Measurements from ENCODE around the gene LITAFD.
"Not testable (repeated sequence)": the region's sequence is repeated elsewhere in the genome, so short reads cannot be mapped to it uniquely, and the experiment has no call there.

LITAFD gene

DNA sequence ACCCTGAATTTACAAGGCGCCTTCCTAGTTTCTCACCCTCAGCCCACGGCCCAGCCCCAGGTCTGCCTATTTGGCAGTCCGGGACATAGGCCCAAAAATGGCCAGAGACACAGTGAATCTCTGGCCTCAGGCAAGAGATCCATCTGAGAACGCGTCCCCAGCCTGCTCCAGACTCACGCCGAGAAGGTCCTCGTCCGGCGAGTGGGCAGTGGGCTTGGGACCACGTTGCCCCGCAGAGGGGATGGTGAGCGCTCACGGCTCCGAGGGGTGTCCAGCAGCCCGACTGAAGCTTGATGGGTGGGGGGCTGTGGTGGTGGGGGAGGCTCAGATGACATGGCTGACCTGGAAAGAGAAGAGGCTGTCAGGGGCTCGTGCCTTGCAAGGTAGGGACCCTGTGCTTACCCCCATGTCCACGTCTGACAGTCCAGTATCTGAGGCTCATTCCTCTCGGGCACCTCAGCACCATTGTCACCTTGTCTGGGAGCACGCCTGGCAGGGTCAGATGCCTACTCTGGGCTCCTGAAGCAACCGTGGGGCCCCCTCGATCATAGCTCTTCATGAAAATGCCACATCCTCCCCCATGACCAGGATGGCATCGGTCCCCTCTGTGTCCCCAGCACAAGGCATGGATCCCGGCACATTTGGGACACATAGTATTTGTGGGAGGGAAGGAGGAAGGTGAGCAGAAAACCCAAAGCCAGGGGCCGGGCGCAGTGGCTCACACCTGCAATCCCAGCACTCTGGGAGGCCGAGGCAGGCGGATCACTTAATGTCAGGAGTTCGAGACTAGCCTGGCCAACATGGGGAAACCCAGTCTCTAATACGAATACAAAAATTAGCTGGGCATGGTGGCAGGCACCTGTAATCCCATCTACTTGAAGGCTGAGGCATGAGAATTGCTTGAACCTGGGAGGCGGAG, 22.9 kb upstream of the LITAFD start:
- DNase-seq, result no peak

DNA sequence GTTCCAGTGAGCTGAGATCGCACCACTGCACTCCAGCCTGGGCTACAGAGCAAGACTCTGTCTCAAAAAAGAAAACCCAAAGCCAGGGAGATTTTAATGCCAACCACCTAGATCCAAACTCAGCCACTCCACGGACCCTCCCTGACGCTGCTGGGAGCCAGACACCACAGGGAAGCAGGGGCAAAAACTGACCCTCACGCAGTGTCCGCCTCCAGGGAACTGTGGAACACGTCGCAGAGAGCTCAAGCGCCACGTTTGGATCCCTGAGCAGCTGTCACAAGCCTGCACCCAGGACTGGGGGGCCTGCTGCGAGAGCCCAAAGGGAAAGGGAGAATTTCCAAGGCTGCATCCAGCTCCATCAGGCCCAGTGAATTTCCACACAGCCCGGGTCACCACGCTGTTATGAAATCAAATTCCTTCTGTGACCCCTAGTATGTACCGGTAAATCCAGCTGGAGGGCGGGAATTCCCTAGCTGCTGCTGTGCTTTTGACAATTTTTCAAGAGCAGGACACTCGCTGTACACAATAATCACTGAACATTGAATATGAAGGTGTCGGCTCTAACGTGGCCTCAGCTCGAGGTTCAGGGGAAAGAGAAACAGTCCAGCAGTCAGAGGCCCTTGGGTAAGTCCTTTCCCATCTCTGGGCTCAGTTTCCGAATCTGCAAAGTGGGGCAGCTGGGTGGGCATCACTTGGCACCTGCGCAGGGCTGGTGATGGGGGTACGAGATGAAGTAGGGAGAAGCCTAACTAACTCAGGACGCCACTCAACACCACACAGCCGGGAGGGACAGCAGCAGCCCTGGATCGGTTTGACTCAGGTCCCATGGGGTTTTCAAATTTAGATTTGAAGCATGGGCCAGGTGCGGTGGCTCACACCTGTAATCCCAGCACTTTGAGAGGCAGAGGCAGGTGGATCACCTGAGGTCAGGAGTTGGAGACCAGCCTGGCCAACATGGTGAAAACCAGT, 22.0 kb upstream of the LITAFD start:
- no peak for DNase-seq

GRCh38 chr16:8861563-8862308, 20.4 kb upstream of the LITAFD start:
- no peak for DNase-seq

- no peak for DNase-seq
Observed at GRCh38 chr16:8862309-8863130, 19.6 kb upstream of the LITAFD start.

GRCh38 chr16:8863594-8864424, 18.3 kb upstream of the LITAFD start:
- no peak for DNase-seq

- no peak for DNase-seq
Observed at GRCh38 chr16:8864480-8865110, 17.6 kb upstream of the LITAFD start.

GRCh38 chr16:8865145-8865882, 16.8 kb upstream of the LITAFD start:
- no peak for DNase-seq

GRCh38 chr16:8866118-8866883, 15.8 kb upstream of the LITAFD start:
- no peak for DNase-seq

DNA sequence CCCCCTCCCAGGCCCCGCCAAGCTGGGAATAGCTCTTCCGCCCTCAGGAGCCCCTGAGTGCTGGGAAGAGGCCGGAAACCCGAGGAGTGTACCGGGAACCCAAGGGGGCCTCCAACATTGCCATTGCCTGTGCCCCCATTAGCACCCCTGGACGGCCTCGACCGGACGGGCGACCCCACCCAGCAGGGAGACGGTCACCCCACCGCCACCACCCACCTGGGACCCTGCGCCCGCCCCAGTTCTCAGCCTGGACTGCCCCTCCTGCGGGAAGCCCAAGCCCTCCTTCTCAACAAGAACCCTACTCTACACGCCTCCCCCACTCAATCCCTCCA, 15.3 kb upstream of the LITAFD start:
- DNase-seq, result no peak

DNA sequence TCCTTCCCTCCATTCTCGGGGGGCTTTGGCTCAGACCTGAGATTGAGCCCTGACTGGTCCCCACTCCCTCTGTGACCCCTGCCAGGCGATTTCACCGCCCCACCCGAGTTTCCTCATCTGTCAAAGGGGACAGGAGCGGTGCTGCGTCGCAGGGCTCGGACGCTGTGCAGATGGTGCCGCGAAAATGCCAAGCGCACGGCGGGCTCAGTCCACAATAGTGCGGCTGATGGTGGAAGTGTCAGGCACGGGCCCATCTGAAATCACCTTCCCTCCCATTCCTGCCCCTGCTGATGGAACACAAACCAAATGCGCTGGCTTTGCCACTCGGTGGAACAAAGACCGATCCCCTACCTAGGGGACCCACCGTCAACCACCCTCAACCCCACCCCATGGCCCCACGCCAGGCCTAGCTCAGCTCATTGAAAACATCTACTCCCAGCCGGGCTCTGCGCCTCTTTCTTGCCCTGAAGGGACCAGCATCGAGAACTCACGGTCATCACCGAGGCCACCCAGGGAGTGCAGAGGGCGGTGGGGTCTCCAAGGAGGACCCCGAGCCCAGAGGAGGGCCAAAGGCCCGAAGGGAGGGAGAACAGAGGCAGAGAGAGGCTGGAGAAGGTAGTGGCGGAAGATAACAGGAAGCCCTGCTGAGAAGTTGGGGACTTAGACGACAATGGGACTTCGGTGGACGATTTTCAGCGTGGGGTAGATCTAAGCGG, 14.8 kb upstream of the LITAFD start:
- no peak for DNase-seq

DNA sequence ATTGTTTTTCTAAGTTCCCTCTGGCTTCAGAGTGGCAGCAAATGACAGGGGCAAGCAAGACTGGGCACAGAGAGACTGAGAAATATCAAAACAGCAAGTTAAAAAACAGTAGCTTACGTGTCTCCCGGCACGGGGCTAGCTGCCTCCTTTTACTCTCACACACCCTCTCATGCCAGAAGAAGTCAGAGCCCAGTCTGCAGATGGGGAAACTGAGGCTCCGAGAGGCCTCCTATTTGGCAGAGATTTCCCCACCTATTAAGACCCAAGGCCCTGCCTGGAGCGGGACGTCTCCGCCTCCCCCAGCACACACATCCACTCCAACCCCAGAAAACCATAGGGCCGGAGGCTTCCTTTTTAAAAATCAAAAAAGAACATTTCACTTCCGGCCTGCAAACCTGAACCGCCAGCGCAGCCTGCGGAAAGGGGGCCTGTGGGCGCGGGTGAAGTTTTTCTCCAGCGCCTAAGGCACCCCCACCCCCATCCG, 14.2 kb upstream of the LITAFD start:
- no peak for DNase-seq

DNA sequence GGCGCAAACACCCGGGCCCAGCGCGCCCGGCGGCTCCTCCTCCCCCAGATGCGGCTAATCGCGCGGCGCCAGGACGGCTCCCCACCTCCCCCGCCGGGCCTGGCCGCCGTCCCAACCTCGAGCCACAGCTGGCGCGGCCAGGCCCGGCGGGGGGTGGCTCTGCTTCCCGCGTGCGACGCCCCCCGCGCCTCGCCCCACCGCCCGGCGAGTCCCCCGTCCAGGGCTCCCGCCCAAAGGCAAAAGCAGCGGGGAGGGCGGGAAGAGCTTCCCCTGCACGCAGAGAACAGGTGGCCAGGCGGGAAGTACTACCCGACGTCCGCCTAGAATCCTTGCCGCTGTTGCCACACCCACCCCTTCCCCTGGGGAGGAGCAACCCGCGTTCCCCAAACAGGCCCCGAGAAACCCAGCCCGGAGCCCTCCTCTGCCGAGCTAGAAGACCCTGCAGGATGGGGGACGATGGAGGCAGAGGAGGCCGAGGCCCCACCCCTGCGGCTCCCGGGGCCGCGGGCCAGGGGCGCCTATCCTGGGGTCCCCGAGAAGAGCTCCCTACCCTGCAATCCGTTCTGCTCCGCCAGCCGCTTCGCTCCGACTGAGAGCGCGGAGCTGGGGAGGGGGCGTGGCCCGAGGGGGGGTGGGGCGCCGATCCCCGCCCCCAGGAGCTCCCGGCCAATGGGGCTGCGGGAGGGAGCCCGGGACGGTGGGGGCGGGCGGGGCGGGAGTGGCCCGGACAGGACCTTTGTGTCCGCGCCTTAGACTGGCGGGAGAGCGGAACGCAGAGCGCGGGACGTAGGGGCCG, 13.5 kb upstream of the LITAFD start, which contains the start of gene CARHSP1:
Gene CARHSP1 (minus strand): TSS at position 591 of the 796 bp plus-strand sequence. CDS start 9,678 bp downstream, outside the sequence.
- DNase-seq, result peak; percentile 85

GRCh38 chr16:8869212-8869987, 12.8 kb upstream of the LITAFD start:
- no peak for DNase-seq

DNA sequence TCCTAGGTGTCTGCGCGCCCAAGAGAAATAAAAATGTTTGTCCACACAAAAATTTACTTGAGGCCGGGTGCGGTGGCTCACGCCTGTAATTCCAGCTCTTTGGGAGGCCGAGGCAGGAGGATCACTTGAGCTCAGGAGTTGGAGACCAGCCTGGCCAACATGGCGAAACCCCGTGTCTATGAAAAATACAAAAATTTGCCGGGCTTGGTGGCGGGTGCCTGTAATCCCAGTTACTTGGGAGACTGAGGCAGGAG, 12.2 kb upstream of the LITAFD start:
- not testable (repeated sequence) for DNase-seq

- no peak for DNase-seq
Observed at GRCh38 chr16:8872071-8872470, 10.1 kb upstream of the LITAFD start.

DNA sequence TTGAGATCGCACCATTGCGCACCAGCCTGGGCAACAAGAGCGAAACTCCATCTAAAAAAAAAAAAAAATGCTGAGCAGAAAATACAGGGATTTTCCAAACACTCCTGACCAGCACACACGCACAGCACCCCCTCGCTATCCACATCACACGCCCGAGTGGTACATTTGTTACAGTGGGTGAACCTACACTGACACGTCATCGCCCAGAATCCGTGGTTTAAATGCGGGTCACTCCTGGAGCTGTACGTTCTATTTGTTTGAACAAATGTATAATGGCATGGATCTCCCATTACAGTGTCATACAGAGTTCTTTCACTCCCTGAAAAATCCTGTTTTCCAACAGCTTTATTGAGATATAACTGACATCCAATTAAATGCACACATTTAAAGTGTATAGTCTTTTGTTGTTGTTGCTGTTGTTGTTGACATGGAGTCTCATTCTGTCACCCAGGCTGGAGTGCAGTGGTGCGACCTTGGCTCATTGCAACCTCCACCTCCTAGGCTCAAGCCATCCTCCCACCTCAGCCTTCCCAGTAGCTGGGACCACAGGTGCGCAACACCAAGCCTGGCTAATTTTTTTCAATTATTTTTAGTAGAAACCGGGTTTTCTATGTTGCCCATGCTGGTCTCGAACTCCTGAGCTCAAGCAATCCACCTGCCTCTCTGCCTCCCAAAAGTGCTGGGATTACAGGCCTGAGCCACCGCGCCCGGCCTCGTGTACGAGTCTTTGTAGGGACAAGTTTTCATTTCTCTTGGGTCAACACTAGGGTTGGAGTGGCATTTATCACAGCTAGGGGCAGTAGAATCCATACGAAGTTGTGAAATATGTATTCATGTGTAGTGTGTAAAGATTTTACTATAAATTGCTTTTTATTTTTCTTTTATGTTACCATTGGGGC, 8.9 kb upstream of the LITAFD start:
- DNase-seq, result no peak

Measured in NCI-H526 treated with DMSO at 0.1 percent for 48 hours (cell line).